Epithelial cell of proximal tubule (primary cell): ENCODE measurements around the gene TSPAN14. TPM values are rescaled to one million over a fixed set of nuclear protein-coding genes. Genes with fewer than 3 reads are reported as not detected.

Experiments
- DNase-seq: peaks from one replicate; pipeline ENCODE4 v3.0.0-alpha.2; 2011; ENCODE audit warnings: low read depth
- H3K4me3 ChIP-seq: 2 replicates; pipeline ENCODE4 v1.5.1; 2011; ENCODE audit warnings: low read depth, mild to moderate bottlenecking, low read length
- total RNA-seq: library from RNA; depleted of rRNA; stranded (reverse); fragments of >200 nt; gene quantifications from 2 replicates; pipeline ENCODE4 v1.2.3, GENCODE V29; 2015
- TF ChIP-seq, protein P1 (sequence below): conservative IDR thresholded peaks from 2 replicates; pipeline ENCODE4 v1.5.1; 2012; ENCODE audit warnings: low read depth, mild to moderate bottlenecking, low read length

Gene TSPAN14
- total RNA-seq, 1 donor from 2014 or later: 139 TPM

DNA sequence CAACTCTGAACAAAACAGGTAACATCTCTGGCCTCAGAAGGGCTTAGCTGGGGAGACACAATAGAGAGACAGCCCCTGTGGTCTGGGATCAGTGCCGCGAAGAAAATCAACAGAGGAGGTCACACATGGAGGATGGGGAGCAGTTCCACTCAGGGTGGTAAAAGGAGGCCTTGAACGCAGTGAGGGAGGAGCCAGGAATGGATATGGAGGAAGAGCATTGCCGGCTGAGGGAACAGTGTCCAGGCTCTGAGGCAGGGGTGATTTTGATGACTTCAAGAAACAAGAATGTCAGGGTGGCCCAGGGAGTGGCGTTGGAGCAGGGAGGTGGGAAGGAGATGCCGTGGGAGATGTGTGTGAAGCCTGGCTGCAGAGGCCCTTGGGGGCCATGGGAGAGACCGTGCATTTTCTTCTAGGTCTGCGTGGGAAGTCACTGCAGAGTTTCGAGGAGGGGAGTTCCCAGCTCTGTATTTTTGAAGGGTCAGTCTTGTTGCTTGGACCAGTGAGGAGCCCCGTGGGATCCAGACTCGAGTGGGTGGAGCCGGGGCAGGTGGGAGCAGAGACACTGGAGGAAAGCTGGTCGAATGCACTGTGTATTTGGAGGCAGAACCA is 47.9 kb downstream of the TSPAN14 start:
- no peak overlapping the region for H3K4me3 ChIP-seq
- TF ChIP-seq, protein P1, sequence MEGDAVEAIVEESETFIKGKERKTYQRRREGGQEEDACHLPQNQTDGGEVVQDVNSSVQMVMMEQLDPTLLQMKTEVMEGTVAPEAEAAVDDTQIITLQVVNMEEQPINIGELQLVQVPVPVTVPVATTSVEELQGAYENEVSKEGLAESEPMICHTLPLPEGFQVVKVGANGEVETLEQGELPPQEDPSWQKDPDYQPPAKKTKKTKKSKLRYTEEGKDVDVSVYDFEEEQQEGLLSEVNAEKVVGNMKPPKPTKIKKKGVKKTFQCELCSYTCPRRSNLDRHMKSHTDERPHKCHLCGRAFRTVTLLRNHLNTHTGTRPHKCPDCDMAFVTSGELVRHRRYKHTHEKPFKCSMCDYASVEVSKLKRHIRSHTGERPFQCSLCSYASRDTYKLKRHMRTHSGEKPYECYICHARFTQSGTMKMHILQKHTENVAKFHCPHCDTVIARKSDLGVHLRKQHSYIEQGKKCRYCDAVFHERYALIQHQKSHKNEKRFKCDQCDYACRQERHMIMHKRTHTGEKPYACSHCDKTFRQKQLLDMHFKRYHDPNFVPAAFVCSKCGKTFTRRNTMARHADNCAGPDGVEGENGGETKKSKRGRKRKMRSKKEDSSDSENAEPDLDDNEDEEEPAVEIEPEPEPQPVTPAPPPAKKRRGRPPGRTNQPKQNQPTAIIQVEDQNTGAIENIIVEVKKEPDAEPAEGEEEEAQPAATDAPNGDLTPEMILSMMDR: no peak
- no peak for DNase-seq

DNA sequence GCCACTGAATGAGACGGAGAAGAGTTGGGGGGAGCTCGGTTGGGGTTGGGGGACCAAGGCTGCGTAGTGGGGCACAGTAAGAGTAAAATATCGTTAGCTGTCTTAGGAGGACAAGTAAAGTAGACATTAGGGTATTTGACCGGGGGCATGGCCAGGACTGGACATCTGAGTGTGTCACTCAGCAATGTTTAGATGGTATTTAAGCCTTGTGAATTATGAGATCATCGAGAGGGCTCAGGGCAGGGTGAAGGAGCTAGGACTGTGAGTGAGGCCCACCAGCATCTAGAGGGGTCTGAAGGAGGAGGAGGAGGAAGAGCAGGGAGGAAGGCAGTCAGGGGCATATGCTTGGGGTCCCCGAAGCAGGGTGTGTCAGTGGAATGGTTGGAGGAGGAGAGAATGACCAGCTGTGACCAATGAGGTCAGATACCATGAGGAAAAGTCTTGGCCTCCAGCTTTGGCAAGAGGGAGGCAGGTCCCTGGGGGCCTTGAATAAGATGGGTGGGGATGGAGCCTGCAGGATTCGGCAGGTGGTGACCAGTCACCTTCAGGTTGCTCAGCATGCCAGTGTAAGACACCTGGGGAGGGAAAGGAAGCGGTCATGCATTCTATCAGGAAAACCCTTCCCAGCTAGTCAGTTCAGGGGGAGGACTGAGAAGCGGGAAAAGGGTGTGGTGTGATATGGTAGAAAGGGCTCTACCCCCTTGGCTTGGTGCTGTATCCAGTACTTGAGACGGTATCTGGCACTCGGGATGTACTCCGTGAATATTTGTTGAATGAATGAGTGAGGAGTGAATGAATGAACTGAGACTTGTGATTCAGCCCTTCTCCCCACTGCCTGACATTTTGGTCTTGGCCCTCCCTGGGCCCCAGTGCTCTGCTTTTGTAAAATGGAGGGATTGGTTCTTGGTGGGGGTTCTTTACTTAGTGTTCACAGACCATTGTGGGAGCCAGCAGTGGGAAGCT is 48.8 kb downstream of the TSPAN14 start:
- DNase-seq: no peak
- TF ChIP-seq, protein P1: no peak
- H3K4me3 ChIP-seq: no peak overlapping the region

DNA sequence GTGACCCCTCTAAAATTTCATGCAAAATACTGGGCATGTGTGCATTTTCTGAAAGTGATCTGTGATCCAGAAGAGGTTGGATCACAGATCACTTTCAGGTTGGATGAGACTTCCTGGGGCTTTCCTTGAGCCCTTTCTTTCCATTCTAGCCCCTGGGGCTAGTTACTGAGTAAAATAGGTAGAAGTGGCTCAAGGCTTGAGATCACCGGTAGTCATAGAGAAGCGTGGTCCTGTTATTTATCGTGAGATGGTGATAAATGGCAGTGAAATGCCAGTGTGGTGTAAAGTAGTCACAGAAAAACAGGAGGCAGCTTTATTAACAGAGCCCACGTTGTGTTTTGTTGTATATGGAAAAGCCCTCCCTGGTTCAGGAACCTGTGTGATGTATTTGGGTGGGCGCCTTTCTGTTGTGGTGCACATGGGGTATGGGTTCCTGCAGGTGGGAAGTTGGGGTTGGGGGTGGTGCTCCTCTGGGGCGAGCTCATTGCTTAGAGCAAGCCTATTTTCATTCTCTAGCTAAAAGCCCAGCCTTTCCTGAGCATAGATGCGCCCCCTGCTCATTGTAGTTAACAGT is 49.6 kb downstream of the TSPAN14 start:
- no peak for DNase-seq
- TF ChIP-seq, protein P1: no peak
- no peak overlapping the region for H3K4me3 ChIP-seq

DNA sequence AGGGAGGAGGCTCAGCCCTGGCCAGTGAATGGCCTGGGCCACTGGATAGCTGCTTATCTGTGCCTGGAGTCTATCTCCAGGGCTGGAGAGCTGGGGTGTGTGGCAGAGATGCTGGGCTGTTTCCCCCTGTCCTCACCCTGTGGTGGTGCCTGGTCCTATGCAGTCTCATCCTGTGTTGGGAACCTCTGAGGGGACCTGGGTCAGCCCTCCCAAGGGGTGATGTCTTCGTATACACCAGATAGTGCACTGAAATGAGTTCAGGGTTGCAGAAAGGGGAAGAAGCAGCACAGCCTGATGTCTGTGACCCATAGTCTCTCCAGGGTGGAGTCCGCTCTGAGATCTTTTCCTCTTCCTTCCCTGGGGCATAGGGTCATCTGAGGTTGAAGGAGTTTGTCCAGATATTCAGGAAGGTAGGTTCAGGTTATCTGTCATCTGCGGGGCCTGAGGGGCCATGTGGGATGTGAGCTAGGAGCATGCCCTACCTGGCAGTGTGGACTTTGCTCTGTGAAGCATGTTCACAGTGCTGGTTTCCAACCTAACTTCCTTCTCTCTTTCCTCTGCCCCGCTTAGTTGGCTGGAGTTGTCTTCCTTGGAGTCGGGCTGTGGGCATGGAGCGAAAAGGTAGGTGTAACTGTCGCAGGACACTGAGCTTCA is 50.2 kb downstream of the TSPAN14 start:
- H3K4me3 ChIP-seq: no peak overlapping the region
- no peak for DNase-seq
- TF ChIP-seq, protein P1: no peak

DNA sequence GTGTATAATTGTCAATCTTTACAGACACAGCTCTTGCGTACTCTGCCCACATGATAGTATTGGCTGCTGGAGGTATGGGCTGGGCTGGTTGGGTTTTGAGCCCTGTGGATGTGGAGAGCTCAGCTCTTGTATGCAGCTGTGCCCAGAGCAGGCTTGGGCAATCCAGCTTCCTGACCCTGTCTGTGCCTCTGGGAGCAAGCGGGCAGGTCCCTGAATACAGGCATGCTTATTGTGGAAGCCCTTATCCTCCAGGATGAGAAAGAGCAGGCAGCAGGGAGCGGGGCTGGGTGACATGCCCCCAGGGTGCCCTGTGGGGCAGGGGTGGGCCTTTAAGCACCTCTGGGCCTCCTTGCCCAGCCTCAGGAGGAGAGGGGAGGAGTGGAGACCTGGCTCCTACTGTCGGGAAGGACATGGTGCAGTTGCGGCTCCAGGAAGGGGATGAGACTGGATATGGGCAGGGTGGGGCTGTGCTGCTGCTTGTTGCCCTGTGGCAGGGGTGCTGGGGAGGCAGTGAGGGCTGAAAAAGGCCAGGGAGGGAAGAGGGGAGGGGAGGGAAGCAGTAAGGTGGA is 50.9 kb downstream of the TSPAN14 start:
- TF ChIP-seq, protein P1: no peak
- no peak for DNase-seq
- H3K4me3 ChIP-seq: no peak overlapping the region

DNA sequence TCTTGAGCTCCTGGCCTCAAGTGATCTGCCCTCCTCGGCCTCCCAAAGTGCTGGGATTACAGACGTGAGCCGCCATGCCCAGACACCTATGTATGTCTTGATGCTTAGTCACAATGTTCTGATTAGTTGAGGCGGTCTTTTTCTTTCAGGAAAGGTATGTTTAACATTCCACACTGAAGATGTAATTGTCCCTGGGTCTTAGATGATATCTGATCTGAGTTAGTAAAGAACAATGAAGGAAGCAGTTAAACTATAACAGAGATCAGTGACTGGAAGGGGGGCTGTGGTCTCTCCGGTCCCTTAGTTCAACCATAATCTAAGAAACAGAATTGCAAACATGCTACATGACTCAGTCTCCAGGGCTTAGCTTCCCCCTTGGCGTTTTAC is 52.1 kb downstream of the TSPAN14 start:
- no peak overlapping the region for H3K4me3 ChIP-seq
- TF ChIP-seq, protein P1: no peak
- DNase-seq: peak; percentile 82
